ENCODE results near the gene UBE2M.

Gene UBE2M

DNA sequence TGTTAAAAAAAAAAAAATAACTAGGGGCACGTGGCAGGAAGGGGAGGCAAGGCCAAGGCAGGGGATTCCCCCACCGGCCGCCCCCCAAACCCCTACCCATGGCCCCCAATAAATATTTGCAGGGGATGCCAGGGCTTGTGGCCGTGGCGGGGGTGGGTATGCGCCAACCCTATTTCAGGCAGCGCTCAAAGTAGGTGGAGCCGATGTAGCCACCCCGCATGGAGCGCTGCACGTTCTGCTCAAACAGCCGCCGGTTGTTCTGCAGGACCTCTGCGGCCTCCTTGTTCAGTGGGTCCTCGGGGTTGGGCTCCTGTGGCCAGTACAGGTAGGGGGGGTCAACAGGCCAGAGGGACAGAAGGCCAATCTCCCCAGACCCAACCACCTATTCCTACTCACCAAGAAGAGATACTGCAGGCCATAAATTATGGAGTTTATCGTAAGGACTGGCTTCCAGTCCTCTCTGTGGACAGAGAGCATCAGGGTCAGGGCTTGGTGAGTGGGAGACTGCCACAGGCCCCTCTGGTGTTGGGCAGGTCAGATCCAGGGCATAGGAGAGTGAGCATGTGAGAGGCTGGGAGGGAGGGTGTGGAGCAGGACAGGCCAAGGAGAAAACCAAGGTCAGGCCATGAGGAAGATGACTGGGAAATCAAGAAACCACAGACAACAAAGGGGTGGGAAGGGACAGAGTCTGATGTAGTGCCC is 2.3 kb downstream of the UBE2M start:
- DNase-seq (ENCODE audit: insufficient read length, low spot score), result no peak
- FAIRE-seq, result no peak

DNA sequence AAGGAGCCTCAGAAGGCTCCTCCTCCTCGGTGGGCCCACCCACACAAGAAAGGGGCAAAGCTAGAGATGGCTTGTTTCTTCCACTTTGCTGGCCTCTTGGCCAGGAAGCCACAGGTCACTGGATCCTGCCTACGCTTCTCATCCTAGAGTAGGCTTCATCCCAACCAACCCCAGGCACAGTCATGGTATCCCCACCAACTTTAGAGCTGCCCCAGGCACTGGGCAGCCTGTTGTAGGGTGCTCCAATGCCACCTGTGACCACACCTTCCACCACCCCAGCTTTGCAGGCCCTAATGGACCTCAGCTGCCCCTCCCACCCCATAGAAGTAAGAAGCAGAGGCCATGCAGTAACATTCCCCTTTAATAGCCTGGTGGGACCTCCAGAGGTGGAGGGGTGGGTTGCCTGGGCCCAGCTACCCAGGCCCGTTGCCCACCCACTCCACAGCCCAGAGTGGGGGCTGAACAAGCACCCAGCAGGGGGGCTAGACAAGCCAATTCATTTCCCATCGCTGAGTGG is 3.0 kb downstream of the UBE2M start:
- no peak for FAIRE-seq

DNA sequence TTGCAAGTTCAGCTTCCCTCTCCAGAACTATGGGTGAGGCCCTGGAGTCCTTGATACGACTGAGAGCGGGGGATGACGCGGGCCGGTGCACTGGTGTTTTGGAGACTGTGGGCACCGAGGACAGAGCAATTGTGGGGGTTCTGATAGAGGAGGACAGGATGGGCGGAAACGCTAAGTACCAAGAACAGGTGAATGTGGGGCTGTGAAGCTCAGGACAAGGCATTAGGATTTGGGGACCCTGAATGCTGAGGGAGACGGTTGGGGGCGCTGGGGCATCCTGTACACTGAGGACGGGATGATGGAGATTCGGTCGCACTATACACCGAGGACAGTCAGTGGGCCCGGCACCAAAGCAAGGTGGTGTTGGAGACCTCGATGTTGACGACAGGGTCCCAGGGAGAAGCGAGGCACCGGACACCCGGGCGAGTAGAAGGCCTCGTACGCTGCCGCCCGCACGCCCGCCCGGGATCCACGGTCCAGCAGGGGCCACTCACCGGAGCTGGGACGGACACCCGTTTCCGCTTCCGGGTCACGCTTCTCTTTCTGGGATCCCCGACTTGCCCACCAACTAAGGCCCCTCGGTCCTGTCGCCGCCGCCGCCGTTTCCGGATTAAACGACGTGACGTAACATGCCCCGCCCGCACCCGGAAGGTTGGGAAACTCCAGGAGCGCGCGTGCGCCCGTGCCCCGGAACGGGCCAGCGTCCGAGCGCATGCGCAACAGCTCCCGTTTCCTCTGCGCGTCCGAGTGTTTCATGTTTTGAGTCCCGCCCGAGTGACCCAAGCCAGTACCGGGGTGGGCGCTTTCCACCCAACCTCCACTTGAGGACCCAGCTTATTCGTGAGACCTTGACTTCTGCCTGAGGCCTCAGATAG is 3.7 kb downstream of the UBE2M start, which contains the start of gene CHMP2A:
CHMP2A (minus strand) TSS at position 612 of the 875 bp plus-strand sequence. CDS start 893 bp downstream, outside the sequence.
- peak; percentile 85 for FAIRE-seq
- peak; percentile 95 for DNase-seq (ENCODE audit: insufficient read length, low spot score)

More for the DNA sequence above, 3.0 kb downstream of the UBE2M start:
- DNase-seq (ENCODE audit: insufficient read length, low spot score), result no peak

DNA sequence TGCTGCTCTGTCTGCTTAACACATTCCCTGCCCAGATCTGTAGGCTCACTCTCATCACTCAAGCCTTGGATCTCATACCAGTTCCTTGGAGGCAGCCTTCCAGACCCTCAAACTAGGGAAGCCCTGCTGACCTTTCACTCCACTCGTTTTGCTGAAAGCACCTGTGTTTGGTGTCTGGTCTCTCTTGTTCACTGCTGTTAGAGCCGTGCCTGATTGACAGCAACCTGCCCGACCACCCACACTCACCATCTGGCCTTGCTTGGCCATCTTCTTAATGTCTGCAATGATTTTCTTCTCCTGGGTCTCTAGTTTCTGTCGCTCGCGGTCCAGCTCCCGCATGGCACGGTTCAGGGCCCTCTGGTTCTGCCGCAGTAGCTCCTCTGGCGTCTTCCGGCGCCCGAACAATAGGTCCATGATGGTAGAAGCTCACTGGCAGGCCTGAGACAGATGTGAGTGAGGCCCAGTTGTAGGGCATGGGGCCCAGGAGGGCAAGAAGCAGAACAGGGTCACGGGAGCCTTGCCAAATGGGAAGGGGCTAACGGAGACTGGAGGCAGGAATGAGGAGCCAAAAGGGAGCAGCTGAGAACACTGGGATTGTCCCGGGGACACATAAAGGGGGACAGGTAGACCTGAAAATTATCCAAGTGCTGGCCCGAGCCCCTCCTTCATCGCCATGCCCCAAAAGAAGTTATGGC is 4.5 kb downstream of the UBE2M start:
- FAIRE-seq (no peak), DNase-seq (ENCODE audit: insufficient read length, low spot score) (no peak)

DNA sequence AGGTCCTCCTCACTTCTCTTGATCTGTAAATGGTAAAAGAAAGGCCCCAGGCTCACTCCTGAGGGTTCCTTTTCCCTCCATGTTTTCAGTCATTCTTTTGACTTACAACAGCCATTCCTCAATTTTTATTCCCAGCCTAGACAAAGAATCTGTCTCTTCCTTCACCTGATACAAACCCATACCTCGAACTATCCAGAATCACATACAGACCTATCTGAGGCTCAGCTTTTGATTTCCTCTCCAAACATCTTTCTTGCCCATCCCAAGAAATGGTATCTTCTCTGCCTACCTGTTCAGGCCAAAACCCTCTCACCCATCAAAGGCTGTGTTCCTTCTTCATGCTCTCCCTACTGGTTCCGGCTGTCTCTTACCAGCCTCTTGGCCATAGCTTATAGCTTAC is 5.8 kb downstream of the UBE2M start:
- DNase-seq (ENCODE audit: insufficient read length, low spot score), result no peak
- no peak for FAIRE-seq

DNA sequence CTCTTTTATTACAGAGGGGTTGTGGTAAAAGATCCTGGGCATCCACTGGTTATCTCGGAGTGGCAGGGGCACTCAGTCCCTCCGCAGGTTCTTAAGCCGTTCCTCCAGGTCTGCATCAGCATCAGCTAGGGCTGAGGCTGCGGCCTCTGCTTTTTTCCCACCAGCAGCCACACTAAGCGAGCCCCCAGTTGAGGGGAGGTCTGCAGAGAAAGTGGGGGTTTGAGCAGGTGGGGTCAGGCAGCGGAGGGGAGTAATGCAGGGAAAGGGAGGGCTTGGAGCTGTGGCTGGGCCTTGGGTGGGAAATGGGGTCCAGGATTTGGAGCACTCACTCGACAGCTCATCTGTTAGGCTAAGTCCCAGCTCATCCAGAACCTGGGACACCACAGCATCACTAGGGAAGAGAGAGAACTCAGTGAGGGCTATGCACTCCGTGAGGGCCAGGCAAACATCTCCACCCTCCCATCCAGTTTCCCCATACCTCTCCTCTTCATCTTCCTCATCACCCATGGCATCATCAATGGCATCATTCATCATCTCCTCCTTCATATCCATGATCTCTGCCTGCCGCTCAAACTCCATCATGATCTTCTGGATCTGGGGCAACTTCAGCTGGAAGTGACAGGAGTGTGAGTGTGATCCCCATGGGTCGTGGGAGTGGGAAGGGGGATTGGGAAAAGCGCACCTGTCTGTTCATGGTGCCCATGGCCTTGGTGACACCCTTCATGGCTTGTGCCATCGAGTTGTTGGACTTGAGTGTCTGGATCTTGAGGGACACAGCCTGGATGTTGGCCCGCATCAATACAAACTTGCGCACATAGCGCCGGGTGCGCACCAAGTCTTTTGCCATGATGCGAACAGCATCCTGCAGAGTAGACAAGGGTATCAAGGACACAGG is 6.6 kb downstream of the UBE2M start:
- no peak for FAIRE-seq
- no peak for DNase-seq (ENCODE audit: insufficient read length, low spot score)

DNA sequence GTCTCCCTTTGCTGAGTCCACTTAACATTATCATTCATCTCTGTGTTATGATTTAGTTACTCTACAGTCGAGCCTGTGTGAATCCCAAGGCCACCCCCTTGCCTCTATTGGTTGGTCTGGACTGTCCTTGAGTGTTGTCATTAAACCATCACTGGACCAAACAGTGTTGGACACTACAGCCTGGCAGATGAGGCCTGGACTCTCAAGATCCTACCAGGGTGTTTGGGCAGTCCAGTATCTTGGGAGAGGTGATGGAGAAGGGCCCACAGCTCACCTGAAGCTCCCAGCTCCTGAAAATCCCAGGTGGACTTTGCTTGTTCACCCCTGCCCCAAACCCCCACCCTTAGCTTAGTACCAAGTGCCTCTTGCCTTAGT is 7.3 kb downstream of the UBE2M start:
- no peak for DNase-seq (ENCODE audit: insufficient read length, low spot score)
- no peak for FAIRE-seq

DNA sequence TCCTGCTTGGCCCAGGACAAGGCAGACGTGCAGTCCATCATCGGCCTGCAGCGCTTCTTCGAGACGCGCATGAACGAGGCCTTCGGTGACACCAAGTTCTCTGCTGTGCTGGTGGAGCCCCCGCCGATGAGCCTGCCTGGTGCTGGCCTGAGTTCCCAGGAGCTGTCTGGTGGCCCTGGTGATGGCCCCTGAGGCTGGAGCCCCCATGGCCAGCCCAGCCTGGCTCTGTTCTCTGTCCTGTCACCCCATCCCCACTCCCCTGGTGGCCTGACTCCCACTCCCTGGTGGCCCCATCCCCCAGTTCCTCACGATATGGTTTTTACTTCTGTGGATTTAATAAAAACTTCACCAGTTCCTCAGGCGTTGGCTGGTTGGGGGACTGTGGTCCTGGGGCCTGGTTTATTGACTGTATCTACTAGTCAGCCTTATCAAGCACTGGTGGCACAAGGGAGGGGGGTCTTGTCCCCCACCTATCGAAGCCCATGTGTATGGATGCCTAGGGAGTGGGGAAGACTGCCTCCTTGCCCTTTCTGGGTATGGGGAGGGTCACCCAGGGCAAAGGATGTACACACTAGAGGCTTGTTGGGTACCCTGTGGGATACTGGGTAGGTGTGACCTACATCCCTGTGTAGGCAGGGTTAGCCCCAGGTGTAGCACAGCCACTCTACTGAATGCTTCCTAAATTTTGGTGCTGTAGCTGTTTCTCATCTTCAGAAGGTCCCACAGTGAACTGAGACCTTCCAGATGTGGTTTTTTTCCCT is 7.9 kb downstream of the UBE2M start:
- FAIRE-seq (no peak), DNase-seq (ENCODE audit: insufficient read length, low spot score) (no peak)

DNA sequence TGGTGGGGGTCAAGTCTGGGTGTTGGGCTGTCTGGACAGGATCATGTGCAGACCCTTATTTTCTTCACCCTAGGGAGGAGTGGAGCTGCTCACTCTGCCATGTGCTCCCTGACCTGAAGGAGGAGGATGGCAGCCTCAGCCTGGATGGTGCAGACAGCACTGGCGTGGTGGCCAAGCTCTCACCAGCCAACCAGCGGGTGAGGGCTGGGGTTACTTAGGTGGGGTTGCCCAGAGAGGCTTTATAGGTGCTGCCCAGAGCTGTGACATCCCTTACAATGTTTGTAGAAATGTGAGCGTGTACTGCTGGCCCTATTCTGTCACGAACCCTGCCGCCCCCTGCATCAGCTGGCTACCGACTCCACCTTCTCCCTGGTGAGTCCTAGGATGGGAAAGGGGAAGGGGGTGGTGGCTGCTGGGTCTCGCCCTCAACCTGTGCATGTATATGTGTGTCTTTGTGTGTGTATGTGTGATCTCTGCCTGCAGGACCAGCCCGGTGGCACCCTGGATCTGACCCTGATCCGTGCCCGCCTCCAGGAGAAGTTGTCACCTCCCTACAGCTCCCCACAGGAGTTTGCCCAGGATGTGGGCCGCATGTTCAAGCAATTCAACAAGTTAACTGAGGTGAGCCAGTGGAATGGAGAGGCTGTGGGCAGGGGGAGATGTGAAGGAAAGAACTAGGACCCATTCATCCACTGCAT is 8.6 kb downstream of the UBE2M start:
- DNase-seq (ENCODE audit: insufficient read length, low spot score), result no peak
- no peak for FAIRE-seq

DNA sequence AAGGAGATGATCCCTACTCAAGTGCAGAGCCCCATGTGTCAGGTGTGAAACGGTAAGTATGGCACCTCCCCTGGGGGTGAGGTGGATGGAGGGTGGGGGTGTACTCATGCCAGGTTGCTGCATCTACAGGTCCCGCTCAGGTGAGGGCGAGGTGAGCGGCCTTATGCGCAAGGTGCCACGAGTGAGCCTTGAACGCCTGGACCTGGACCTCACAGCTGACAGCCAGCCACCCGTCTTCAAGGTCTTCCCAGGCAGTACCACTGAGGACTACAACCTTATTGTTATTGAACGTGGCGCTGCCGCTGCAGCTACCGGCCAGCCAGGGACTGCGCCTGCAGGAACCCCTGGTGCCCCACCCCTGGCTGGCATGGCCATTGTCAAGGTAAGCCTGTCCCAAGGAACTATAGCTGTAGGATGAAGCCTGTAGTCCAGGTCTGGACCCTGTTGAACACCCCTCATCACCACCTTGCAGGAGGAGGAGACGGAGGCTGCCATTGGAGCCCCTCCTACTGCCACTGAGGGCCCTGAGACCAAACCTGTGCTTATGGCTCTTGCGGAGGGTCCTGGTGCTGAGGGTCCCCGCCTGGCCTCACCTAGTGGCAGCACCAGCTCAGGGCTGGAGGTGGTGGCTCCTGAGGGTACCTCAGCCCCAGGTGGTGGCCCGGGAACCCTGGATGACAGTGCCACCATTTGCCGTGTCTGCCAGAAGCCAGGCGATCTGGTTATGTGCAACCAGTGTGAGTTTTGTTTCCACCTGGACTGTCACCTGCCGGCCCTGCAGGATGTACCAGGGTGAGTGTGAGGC is 9.3 kb downstream of the UBE2M start:
- DNase-seq (ENCODE audit: insufficient read length, low spot score) (no peak), FAIRE-seq (no peak)

DNA sequence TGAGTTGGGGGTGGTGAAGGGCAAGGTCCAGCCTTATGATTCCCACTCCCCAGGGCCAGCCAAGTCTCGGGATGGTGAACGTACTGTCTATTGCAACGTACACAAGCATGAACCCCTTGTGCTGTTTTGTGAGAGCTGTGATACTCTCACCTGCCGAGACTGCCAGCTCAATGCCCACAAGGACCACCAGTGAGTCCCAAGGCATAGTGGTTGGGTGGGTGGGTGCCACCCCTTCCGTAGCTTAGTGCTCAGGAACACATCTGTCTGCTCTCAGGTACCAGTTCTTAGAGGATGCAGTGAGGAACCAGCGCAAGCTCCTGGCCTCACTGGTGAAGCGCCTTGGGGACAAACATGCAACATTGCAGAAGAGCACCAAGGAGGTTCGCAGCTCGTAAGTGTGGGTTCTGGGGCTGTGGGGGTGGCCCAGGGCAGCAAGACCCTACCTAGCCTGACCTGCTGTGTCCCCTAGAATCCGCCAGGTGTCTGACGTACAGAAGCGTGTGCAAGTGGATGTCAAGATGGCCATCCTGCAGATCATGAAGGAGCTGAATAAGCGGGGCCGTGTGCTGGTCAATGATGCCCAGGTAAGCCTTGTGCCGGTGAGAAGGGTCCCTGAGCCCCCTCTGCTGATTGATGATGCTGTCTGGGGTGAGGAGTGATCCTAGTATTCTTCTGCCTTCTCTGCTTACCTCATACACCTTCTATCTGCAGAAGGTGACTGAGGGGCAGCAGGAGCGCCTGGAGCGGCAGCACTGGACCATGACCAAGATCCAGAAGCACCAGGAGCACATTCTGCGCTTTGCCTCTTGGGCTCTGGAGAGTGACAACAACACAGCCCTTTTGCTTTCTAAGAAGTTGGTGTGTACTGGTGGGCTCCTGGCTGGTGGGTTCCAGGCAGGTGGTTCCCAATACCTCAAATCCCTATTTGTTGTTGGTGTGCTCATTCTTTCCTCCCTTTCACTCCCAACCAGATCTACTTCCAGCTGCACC is 10.8 kb downstream of the UBE2M start:
- FAIRE-seq (no peak), DNase-seq (ENCODE audit: insufficient read length, low spot score) (no peak)

DNA sequence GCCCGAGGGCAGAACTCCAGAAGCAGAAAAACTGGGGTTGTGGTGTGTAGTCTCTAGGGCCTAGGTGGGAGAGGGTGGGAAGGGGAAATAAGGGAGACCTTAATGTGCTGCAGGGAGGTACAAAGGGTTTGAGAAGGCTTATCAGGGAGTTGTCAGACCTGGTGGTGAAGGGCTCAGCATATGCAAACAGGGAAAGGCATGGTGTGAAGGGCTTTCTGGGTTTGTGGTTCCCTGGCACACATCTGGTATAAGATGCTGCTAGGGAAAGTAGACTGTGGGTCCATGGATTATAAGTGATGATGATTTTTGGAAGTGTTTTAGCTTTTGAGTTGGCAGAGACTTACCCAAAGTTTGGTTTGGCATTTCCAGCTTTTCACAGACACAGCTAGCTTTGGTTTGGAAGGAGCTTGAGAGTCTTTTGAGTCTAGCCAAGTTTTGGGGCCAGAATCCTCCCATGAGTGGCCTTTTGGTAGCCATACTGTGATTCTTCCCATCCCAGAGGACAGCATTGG is 12.3 kb downstream of the UBE2M start:
- no peak for FAIRE-seq
- no peak for DNase-seq (ENCODE audit: insufficient read length, low spot score)

DNA sequence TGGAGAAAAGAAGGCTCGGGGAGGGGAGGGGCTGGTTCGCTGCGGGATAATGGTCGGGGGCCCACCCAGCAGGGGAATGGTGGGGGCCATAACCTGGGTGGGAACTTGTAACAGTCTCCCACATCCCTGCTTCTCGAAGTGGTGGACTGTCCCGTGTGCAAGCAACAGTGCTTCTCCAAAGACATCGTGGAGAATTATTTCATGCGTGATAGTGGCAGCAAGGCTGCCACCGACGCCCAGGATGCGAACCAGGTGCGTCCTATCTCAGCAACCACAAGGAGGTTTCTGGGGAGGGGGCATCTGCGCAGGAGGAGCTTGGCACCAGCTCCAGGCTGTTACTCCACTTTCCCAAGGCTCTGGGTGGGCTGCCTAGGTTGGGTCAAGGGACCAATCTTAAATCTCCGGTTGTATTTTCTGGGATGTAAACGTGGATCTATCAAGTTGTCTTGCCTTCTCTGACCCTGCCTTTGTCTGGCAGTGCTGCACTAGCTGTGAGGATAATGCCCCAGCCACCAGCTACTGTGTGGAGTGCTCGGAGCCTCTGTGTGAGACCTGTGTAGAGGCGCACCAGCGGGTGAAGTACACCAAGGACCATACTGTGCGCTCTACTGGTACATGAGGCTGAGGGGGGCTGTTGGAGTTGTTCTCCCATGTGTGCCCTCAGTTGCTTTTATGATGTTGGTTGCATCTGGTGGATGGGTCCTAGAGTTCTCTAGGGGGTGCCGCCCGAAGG is 13.0 kb downstream of the UBE2M start:
- FAIRE-seq (no peak), DNase-seq (ENCODE audit: insufficient read length, low spot score) (no peak)

DNA sequence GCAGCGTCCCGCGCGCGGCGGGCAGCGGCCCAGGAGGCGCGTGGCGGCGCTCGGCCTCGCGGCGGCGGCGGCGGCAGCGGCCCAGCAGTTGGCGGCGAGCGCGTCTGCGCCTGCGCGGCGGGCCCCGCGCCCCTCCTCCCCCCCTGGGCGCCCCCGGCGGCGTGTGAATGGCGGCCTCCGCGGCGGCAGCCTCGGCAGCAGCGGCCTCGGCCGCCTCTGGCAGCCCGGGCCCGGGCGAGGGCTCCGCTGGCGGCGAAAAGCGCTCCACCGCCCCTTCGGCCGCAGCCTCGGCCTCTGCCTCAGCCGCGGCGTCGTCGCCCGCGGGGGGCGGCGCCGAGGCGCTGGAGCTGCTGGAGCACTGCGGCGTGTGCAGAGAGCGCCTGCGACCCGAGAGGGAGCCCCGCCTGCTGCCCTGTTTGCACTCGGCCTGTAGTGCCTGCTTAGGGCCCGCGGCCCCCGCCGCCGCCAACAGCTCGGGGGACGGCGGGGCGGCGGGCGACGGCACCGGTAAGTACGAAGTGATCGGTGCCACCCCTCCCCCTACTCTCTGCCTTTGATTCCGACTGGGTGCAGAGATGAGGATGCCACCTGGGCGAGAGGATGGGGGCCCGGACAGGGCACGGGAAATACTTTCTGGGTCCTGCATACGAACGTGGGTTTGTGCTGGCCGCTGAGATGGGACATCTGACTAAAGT is 13.7 kb downstream of the UBE2M start:
- no peak for FAIRE-seq

DNA sequence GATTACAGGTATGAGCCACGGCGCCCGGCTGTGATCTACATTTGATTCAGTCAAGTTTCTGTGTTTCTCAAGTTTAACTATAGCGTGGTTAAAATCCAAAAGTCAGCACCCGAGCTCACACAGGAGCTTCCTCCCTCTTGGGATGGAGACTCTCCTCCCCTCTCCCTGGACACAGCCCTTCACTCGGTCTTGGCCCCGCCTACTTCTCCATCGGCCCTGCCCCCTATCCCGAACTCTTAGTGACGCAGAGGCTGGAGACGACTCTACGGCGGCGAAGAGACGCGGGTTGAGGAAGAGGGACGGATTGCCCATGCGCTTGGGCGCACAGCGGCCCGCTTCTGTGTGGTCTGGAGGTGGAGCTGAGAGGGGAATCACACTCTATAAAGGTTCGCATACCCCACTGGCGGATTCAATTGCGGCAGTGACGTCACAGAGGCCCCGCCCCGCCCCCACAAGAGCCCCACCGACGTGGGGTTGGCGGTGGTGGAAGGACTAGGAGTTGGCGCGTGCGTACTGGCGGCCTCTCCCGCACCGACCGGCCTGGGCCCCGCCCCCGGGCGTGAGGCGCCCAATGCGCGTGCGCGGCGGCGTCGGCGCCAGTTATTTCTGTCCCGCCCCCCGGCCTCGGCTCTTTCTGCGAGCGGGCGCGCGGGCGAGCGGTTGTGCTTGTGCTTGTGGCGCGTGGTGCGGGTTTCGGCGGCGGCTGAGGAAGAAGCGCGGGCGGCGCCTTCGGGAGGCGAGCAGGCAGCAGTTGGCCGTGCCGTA is 14.4 kb downstream of the UBE2M start, which contains the start of gene TRIM28:
TRIM28 (plus strand) TSS at position 239 of the 765 bp plus-strand sequence. CDS start 694 bp downstream, outside the sequence.
- peak; percentile 98 for DNase-seq (ENCODE audit: insufficient read length, low spot score)
- FAIRE-seq, result peak; percentile 94

More for the DNA sequence above, 13.7 kb downstream of the UBE2M start:
- DNase-seq (ENCODE audit: insufficient read length, low spot score), result peak; percentile 69

Data from HTR-8/SVneo (cell line).